Heart left ventricle (tissue), 16 donors: ENCODE results near the gene LSP1. TPM values are rescaled to one million over a fixed set of nuclear protein-coding genes. Genes with fewer than 3 reads are reported as not detected.
A peak's percentile ranks its signal among the peaks of the same experiment; 100 is the strongest.

Source experiments
- ATAC-seq, 4 donors: fragments of 200-7000 bp; cut with Tn5 transposase; one replicate each; pipeline ENCODE4 v1.9.1; 2020 to 2022; ENCODE audit warnings: moderate library complexity in 4 of 4, mild to moderate bottlenecking in 3 of 4, moderate number of reproducible peaks in 1 of 4
- DNase-seq, 5 donors: peaks; one replicate each; pipeline ENCODE4 v3.0.0-alpha.2; 2020
- H3K27ac ChIP-seq, 12 donors: fragments of 200-600 bp; sonication (generic) in 4 of 12; one replicate each; pipeline versions ENCODE4 v1.5.0 to v1.8.0; 2016 to 2022; ENCODE audit warnings: mild to moderate bottlenecking in 2 of 12
- H3K27me3 ChIP-seq, 9 donors: fragments of 200-600 bp; sonication (generic) in 2 of 9; one replicate each; pipeline versions ENCODE4 v1.5.1 to v1.8.0; 2016 to 2022; ENCODE audit warnings: mild to moderate bottlenecking in 3 of 9
- H3K36me3 ChIP-seq, 9 donors: fragments of 200-600 bp; sonication (generic) in 2 of 9; one replicate each; pipeline versions ENCODE4 v1.5.0 to v1.8.0; 2018 to 2022; ENCODE audit warnings: mild to moderate bottlenecking in 2 of 9
- H3K4me1 ChIP-seq, 12 donors: fragments of 200-600 bp; sonication (generic) in 4 of 12; one replicate each; pipeline versions ENCODE4 v1.5.0 to v1.8.0; 2016 to 2022; ENCODE audit warnings: mild to moderate bottlenecking in 3 of 12
- H3K4me3 ChIP-seq, 12 donors: fragments of 200-600 bp; sonication (generic) in 4 of 12; one replicate each; pipeline versions ENCODE4 v1.5.0 to v1.8.0; 2017 to 2022; ENCODE audit warnings: mild to moderate bottlenecking in 9 of 12, moderate library complexity in 4 of 12
- H3K9me3 ChIP-seq, 12 donors: fragments of 200-600 bp; sonication (generic) in 4 of 12; one replicate each; pipeline versions ENCODE4 v1.5.0 to v1.8.0; 2016 to 2022; ENCODE audit warnings: mild to moderate bottlenecking in 1 of 12
- POLR2A ChIP-seq, 2 donors: fragments of 450-650 bp; IDR thresholded peaks; one replicate each; pipeline ENCODE4 v1.6.1; 2017; ENCODE audit warnings: antibody characterized with exemption in 2 of 2, mild to moderate bottlenecking in 2 of 2, moderate library complexity in 2 of 2
- whole genome bisulfite sequencing, 4 donors: extraction: QIAGEN DNeasy Blood & Tissue Kit in 2 of 4; methylation state at CpG; one replicate each; pipeline versions ENCODE4 v1.1.5 to v1.1.7; 2013 to 2018; 5-methylcytosine and 5-hydroxymethylcytosine counted together
- intact Hi-C, 10 donors: fragments of 100-400 bp; cut with DNase I; formaldehyde crosslinking; loops; one replicate each; pipeline versions ENCODE4 v1.11.1 to v1.14.2; 2022
- polyA plus RNA-seq, 2 donors: library from polyadenylated mRNA; stranded (reverse); fragments of 200-250 nt; gene quantifications; one replicate each; pipeline ENCODE4 v1.2.3, GENCODE V29; 2013
- total RNA-seq, 9 donors: library from RNA; depleted of rRNA in 2 of 9; stranded (reverse); fragments of >200 nt in 2 of 9; fragmentation: NEBNext Ultra II Directional in 3 of 9; extraction: Animal tissue kit (Norgen Biotek cat#: 25700) in 3 of 9; gene quantifications; one replicate each; pipeline versions ENCODE4 v1.1.0 to v1.2.4, GENCODE V29; 2016 to 2023
- TF ChIP-seq, protein P1 (sequence below), 12 donors: fragments of 200-600 bp; sonication (generic) in 4 of 12; IDR thresholded peaks; one replicate each; pipeline versions ENCODE4 v1.5.0 to v1.8.0; 2018 to 2022; ENCODE audit warnings: antibody characterized with exemption in 12 of 12, mild to moderate bottlenecking in 5 of 12
- donor health status: ischemic (EF 13 %, LVEDD 7.1; RV severe dilation, severe dysfunction).
- donor health status: healthy with polysubstance abuse.
- donor health status: DM: no; HTN: yes; CAD: no.
- donor health status: DM: no; HTN: no; CAD: no.
- donor health status: ischemic (EF 25% LVEDD 6.9; RV normal size, moderate dysfunction).
- donor health status: ischemic (EF 25% LVEDD 5.7; RV mildly dilated, moderate dysfunction).
- donor health status: healthy.
- donor health status: DM: yes; HTN: yes; CAD: no.
- donor health status: ischemic (EF 35%, LVEDD 5.7; RV mildly dilated, moderate dysfunction).
- donor health status: nonischemic (EF 11% LVEDD 7.7; RV severe dilation, severe dysfunction).
- donor health status: DM: yes; HTN: yes; CAD: no.
- donor health status: PGD.
- donor health status: ischemic (EF 29% LVEDD 5.4; RV normal size, mild dysfunction).
- donor health status: nonischemic (EF 23%, LVEDD 6.1; RV moderate dilation, normal function).

LSP1 gene
- total and polyA plus RNA-seq, 11 donors: 10.0 to 86.8 (median 16.4) TPM

DNA sequence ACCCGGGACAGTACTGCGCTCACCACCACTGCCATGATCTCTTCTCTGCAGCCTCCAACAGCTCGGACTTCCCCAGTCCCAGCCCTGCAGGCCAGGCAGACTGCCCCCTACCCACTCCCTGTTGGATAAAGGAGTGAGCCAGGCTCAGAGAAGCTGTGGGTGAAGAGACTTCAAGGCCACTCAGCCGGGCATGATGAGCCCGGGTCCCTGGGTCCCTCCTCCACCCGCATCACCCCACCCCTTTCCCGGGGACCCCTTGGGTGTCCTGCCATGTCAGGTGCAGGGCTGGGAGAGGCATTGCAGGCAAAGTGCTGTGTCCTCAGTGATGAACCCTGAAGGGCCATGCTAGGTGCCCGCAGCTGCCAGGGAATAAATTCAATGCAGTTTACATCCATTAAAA is 14.5 kb downstream of the LSP1 start:
- Histone ChIP-seq H3K4me1 (peaks cover 11 to 65% (median 25%) of the 10 kb centered on the region in 12 donors), H3K4me3 (peak overlapping the region in 6 of 12 donors; percentile 46 to 70 (median 58)), H3K27me3 (peaks cover 0 to 10% (median 0%) of the 10 kb centered on the region in 9 donors), H3K36me3 (peaks cover 0 to 4% (median 0%) of the 10 kb centered on the region in 9 donors), H3K27ac (peak overlapping the region in 7 of 12 donors; percentile 22 to 93 (median 86)), H3K9me3 (no peaks in the 10 kb centered on the region)
- intact Hi-C loops: no loop called here
- ATAC-seq (no peak), DNase-seq (peak in 3 of 5 donors; percentile 18 to 36 (median 18))
- TF ChIP-seq, protein P1, sequence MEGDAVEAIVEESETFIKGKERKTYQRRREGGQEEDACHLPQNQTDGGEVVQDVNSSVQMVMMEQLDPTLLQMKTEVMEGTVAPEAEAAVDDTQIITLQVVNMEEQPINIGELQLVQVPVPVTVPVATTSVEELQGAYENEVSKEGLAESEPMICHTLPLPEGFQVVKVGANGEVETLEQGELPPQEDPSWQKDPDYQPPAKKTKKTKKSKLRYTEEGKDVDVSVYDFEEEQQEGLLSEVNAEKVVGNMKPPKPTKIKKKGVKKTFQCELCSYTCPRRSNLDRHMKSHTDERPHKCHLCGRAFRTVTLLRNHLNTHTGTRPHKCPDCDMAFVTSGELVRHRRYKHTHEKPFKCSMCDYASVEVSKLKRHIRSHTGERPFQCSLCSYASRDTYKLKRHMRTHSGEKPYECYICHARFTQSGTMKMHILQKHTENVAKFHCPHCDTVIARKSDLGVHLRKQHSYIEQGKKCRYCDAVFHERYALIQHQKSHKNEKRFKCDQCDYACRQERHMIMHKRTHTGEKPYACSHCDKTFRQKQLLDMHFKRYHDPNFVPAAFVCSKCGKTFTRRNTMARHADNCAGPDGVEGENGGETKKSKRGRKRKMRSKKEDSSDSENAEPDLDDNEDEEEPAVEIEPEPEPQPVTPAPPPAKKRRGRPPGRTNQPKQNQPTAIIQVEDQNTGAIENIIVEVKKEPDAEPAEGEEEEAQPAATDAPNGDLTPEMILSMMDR (IDR thresholded peaks at IDR 0.05): no peak
- no peak for TF ChIP-seq POLR2A (IDR thresholded peaks at IDR 0.05)
- 75 to 89% (median 81%) methylated on average over 5 to 8 of the region's 8 CpGs for WGBS, 4 donors

DNA sequence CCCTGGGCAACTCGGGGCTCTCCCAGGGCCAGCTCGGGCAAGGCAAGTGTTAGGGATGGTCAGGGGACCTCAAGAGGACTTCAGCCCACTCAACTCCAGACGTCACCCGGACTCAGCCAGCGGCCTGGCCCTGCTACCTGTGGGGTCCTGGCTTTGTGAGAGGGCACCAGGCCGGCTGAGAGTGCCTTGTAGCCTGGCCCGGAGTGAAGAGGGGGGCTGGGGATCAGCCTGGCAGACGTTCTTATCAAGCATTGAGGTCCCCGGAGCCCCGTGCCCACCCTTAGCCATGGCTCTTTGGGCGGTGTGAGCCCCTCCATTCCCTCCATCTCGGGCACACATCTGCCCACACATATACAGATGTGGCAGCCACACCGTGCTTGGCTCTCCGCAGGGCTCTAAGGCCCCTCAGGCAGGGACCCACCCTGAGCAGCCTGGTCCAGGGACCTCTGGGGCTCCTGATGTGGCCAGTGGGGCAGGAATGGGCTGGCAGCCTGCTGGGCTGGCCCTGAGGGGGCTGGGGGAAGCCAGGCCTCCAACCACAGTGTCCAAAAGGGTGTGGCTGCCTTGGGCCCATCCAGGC is 15.3 kb downstream of the LSP1 start:
- intact Hi-C loops: no loop called here
- H3K27ac ChIP-seq: peak overlapping the region; percentile 22 to 93 (median 72)
- whole genome bisulfite sequencing, 4 donors: 79 to 93% (median 87%) methylated on average over 8 to 14 of the region's 14 CpGs
- TF ChIP-seq, protein P1 (IDR thresholded peaks at IDR 0.05): no peak
- no peak for TF ChIP-seq POLR2A (IDR thresholded peaks at IDR 0.05)
- peak in 1 of 4 donors; percentile 5 for ATAC-seq
- peaks cover 0 to 4% (median 0%) of the 10 kb centered on the region in 9 donors for H3K36me3 ChIP-seq
- peaks cover 0 to 10% (median 0%) of the 10 kb centered on the region in 9 donors for H3K27me3 ChIP-seq
- DNase-seq: peak in 3 of 5 donors; percentile 22 to 35 (median 27)
- no peaks in the 10 kb centered on the region for H3K9me3 ChIP-seq
- peaks cover 11 to 58% (median 21%) of the 10 kb centered on the region in 12 donors for H3K4me1 ChIP-seq
- peak overlapping the region in 11 of 12 donors; percentile 27 to 70 (median 53) for H3K4me3 ChIP-seq

DNA sequence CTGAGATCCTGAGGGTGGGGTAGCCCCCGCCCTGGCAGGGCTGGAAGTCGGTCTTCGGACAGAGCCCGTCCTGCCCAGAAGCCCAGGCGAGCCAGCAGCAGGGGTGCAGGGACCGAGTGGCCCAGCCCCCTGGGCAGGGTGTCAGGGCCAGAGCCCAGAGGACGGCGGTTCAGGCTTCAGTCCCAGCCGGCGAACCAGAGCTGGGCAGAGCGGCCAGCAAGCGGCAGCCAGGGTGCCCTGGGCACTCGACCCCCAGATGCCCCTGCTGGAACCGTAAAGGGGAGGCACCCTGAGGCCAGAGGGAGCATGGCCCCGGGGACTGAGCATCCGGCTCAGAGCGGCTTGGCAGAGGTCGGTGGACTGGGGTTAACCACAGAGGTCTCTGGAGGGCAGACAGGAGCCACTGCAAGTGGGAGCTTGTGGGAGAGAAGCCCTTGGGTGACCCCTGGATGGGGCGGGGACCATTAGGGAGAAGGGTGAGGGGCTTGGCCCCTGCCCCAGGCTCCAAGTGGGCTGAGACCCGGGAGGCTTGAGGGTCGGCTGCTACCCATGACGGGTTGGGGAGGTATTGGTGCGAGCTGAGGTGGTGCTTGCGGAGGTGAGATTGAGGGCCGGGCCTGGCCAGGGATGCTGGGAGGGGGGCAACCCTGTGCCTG is 15.9 kb downstream of the LSP1 start:
- intact Hi-C loops: no loop called here
- Histone ChIP-seq H3K27me3 (peaks cover 0 to 10% (median 0%) of the 10 kb centered on the region in 9 donors), H3K27ac (peak overlapping the region; percentile 22 to 93 (median 72)), H3K4me3 (peak overlapping the region in 11 of 12 donors; percentile 27 to 70 (median 53)), H3K36me3 (peaks cover 0 to 4% (median 0%) of the 10 kb centered on the region in 9 donors), H3K4me1 (peaks cover 9 to 52% (median 15%) of the 10 kb centered on the region in 12 donors), H3K9me3 (no peaks in the 10 kb centered on the region)
- ATAC-seq: peak in 2 of 4 donors; percentile 6 to 25
- TF ChIP-seq, protein P1 (IDR thresholded peaks at IDR 0.05): no peak
- TF ChIP-seq POLR2A (IDR thresholded peaks at IDR 0.05): no peak
- DNase-seq: peak in 3 of 5 donors; percentile 50 to 78 (median 66)
- 72 to 89% (median 75%) methylated on average over 7 to 25 of the region's 25 CpGs for WGBS, 4 donors
